HG03575 (cell line): ENCODE measurements around the gene CREBZF.

Experiments used
- ATAC-seq: cut with Tn5 transposase; IDR thresholded peaks from one replicate; pipeline ENCODE4 v1.9.1; 2021; ENCODE audit not compliant: unreplicated experiment, insufficient number of reproducible peaks, low FRiP score; ENCODE audit errors: extremely low read depth

Gene CREBZF

DNA sequence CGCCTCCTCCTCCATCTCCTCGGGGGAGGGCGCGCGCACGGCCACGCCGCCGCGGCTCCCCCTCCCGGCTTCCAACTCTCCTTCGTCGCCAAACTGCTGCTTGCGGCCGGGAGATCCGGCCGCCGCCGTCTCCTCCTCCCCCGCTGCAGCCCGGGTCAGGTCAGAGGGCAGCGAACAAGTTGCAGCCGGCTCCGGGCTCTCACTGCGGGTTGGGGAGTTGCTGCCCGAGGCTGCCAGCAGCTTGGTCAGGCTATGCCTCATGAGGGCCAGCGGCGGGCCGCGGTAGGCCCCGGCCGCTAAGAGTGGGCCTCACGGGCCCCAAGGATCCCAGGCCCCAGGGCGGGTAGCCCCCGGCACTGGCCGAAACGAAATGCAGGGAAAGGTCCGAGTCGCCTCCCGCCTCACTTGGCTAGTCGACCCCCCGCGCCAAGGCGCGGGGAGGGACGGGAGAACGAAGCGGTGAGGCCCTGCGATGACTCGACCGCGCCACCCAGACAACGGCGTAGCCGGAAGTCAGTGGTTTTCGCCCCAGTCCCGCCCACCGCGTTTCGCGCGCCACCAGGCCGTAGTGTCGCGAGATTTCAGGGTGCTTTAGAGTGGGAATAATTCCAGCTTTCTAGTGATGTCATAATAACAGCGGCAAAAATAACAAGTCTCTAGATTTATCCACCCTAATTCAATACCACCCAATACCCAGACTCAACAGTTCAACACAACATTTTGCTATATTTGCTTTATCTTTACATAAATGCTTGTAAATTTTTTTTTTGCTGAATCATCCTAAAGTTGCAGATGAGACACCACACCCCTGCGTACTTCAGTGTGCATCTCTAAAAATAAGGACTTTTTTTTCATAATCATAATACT, at the start of gene CREBZF:
CREBZF (minus strand) TSS at position 515 of the 867 bp plus-strand sequence; CDS start at position 261, 254 bp downstream.
- ATAC-seq, result peak; percentile 73

DNA sequence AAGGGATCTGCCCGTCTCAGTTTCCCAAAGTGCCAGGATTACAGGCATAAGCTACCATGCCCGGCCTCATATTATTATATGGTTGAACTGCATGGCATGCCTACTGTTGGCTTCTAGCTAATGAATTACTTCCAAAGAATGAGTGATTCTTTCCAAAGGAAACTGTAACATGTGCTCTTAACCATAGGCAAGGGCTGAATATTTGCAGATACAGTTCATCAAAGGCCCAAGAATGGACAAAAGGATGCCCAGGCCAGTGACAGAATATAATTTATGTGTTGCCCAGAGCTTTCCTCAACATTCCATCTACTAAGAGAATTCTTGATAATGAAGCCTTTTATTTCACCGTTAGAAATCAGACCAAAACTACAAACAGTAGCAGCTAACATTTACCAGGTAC, 48.0 kb upstream of the CREBZF start:
- no peak for ATAC-seq

DNA sequence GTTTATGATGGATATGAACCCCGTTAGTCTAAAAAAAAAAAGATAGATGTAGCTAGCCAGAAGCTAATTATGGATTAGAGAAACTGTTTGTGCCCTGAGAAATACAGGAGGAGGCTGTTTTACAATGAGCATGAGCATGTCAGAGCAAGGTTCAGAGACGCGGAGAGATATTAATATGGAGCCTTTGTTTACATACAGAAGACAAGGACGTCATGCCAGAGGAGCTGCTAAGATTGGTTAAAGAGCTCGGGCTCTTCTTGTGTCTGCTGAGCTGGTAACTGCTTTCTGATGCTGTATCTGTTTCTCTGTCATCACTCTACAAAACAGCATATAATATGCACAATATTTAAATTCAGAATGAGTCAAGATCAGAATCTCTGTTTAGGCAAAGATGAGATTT, 46.0 kb upstream of the CREBZF start:
- no peak for ATAC-seq

- ATAC-seq, result no peak
Observed at GRCh38 chr11:85709941-85710702, 45.2 kb upstream of the CREBZF start.

GRCh38 chr11:85705800-85706199, 40.9 kb upstream of the CREBZF start:
- ATAC-seq, result no peak

DNA sequence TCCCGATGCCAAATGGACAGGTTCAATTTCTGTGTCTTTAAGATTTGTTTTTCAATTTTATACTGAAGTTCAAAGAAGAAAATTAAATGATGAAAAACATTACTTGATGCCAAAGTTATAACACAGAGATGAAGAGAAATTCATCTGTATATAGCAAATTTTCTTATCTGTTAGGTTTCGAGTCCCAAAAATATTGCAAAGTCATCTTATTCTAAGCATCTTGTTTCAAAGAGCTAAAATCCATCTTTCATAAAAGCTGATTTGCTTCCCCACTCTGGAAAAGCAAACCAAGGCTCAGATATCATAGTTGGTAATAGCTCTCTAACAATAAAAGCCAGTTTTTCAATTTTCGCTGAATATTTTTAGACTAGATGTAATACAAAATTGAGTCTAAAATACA, 40.0 kb upstream of the CREBZF start:
- ATAC-seq, result no peak

GRCh38 chr11:85699957-85700741, 35.2 kb upstream of the CREBZF start:
- peak; percentile 85 for ATAC-seq

DNA sequence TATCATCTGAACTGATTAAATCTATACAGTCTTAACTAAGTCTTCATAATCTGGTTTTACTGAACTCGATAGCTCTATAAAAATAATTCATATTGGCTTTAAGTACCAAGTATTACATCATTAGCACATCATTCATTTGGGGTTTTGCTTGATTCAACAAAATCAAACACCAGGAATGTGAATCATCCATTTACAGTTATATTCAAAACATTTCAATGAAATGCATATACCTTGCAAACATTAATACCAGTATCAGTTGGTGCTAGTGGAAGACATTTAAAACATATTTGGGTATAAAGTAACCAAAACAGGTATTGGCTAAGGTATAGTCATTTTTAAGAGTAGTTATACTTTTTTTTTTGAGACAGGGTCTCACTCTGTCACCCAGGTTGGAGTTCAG, 33.3 kb upstream of the CREBZF start:
- no peak for ATAC-seq

DNA sequence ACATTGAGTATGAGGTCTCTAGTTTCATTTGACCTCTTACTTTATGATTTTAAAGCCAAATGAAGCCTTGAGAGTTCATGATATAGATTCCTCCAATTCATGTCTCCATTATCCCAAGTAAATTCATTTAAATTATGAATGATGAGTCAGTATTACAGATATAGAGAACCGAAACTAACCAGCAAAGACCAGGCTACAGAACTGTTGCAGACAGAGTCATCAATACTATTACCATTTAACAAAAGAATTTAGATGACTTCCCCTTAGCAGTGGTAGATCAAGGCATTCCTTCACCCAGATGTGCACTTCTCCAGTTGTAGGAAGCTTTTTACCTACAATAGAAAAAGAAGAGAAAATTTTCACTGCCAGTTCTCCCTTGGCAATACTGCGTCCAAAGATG, 32.8 kb upstream of the CREBZF start:
- ATAC-seq, result no peak

GRCh38 chr11:85695546-85695945, 30.6 kb upstream of the CREBZF start:
- ATAC-seq, result no peak

- no peak for ATAC-seq
Observed at GRCh38 chr11:85694385-85694980, 29.6 kb upstream of the CREBZF start.

- no peak for ATAC-seq
Observed at GRCh38 chr11:85685820-85686459, 21.0 kb upstream of the CREBZF start, which contains the start of gene CCDC89. TSS of gene CCDC89 (minus strand) at chr11:85686195. CDS start at chr11:85686130, 65 bp downstream.

GRCh38 chr11:85685125-85685819, 20.3 kb upstream of the CREBZF start:
- no peak for ATAC-seq

DNA sequence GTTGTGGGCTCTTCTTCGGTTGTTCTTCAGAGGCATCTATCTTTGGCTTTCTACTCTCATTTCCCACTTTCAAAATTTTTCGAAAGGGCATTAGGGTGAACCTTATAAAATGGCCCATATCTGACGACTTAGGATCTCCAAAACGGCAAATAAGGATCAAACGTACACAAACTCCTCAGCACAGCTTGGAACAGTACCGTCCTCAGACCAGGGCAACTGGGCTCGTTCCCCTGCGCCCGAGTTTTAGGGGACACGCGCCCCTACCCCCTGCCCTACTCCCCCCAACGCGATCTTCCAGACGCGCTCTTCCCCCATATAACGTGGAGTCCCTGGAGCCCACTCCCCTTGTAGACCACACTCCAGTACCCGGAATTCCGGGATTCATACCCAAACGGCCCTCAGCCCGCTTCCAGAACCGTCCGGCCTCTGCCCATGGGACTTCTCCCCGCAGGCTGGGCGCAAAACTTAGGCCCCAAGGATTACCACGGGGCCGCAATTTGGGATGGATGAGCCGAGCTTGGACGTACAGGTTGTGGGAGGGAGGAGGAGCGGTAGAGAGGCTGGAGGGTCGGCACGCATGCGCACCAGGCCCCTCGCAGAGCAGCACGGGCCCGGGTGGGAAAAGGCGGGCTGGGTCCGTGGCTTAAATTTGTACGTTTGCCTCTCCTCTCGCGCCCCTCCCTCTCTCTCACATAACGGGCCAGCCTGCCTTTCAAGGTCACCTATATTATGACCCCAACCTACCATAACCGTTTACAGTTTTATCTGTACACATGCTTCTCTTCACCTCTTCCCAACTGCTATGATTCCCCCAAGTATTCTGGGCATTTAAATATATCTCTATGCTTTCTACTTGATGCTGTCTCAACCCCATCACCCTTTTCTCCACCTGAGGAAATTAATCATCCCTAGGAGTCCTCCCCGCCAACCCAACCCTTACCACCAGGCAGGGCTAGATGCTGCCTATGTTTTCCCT, 17.7 kb upstream of the CREBZF start:
- no peak for ATAC-seq

DNA sequence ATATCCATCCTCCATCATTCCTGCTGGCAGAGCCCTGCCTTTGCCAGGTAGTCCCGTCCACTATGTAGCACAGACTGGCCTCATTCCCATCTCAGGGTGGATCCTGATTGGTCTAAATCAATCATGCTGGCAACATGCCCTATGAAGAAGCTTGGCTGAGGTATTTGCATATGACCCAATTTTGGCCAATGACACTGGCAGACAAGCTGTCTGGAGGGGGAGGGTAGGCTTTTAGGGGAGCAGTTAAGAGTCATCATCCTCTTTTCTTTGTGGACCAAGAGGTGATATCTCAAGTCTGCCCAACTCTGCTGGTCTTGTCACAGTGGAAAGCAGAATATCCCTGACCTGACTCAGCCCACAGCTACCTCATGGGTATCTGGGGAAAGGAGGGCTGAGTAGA, 16.0 kb upstream of the CREBZF start:
- no peak for ATAC-seq

GRCh38 chr11:85679576-85679975, 14.6 kb upstream of the CREBZF start:
- no peak for ATAC-seq

DNA sequence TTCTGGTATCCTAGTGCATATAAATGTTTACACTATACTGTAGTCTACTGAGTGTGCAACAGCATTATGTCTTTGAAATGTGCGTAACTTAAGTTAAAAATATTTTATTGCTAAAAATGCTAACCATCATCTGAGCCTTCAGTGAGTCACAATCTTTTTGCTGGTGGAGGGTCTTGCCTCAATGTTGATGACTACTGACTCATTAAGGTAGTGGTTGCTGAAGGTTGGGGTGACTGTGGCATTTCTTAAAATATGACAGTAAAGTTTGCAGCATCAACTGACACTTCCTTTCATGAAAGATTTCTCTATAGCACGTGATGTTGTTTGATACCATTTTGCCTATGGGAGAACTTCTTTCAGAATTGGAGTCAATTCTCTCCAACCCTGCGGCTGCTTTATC, 8.5 kb upstream of the CREBZF start:
- no peak for ATAC-seq
